Muscle layer of colon (tissue), 2 donors: ENCODE measurements around the gene DPAGT1.
"Not testable (repeated sequence)": the region's sequence is repeated elsewhere in the genome, so short reads cannot be mapped to it uniquely, and the experiment has no call there.

Source experiments
- H3K27ac ChIP-seq: one replicate; pipeline ENCODE4 v1.7.0; 2013; ENCODE audit warnings: low read depth, mild to moderate bottlenecking, low read length, moderate library complexity
- H3K27me3 ChIP-seq, 2 donors: one replicate each; pipeline ENCODE4 v1.7.0; 2013; ENCODE audit warnings: low read length in 2 of 2, mild to moderate bottlenecking in 2 of 2; ENCODE audit not compliant: insufficient read depth in 2 of 2, control insufficient read depth in 1 of 2
- H3K36me3 ChIP-seq: one replicate; pipeline ENCODE4 v1.7.0; 2013; ENCODE audit warnings: mild to moderate bottlenecking, low read length; ENCODE audit not compliant: insufficient read depth
- H3K4me1 ChIP-seq: one replicate; pipeline ENCODE4 v1.7.0; 2013; ENCODE audit warnings: mild to moderate bottlenecking, low read length; ENCODE audit not compliant: insufficient read depth
- H3K4me3 ChIP-seq, 2 donors: one replicate each; pipeline ENCODE4 v1.7.0; 2013; ENCODE audit warnings: low read length in 2 of 2, low read depth in 1 of 2, mild to moderate bottlenecking in 1 of 2, moderate library complexity in 1 of 2
- H3K9ac ChIP-seq: one replicate; pipeline ENCODE4 v1.7.0; 2013; ENCODE audit warnings: low read length
- H3K9me3 ChIP-seq: one replicate; pipeline ENCODE4 v1.7.0; 2013; ENCODE audit warnings: mild to moderate bottlenecking, low read length
- donor health status: abdominal sarcoma.
- donor health status: Adenocarcinoma of cecum.

The DPAGT1 gene

DNA sequence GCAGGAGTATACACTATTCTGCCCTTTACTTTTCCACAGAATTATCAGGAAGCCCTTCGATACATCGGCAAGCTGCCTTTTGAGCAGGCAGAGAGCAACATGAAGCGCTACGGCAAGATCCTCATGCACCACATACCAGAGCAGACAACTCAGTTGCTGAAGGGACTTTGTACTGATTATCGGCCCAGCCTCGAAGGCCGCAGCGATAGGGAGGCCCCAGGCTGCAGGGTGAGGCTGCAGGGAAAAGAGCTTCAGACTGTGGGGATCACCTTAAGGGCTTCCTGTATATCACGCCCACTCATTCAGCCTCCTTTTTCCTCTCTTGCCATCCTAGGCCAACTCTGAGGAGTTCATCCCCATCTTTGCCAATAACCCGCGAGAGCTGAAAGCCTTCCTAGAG lies 23.8 kb downstream of the DPAGT1 start:
- Histone ChIP-seq H3K27ac (no peak overlapping the region), H3K27me3 (no peaks in the 10 kb centered on the region), H3K36me3 (peaks cover 77% of the 10 kb centered on the region)

DNA sequence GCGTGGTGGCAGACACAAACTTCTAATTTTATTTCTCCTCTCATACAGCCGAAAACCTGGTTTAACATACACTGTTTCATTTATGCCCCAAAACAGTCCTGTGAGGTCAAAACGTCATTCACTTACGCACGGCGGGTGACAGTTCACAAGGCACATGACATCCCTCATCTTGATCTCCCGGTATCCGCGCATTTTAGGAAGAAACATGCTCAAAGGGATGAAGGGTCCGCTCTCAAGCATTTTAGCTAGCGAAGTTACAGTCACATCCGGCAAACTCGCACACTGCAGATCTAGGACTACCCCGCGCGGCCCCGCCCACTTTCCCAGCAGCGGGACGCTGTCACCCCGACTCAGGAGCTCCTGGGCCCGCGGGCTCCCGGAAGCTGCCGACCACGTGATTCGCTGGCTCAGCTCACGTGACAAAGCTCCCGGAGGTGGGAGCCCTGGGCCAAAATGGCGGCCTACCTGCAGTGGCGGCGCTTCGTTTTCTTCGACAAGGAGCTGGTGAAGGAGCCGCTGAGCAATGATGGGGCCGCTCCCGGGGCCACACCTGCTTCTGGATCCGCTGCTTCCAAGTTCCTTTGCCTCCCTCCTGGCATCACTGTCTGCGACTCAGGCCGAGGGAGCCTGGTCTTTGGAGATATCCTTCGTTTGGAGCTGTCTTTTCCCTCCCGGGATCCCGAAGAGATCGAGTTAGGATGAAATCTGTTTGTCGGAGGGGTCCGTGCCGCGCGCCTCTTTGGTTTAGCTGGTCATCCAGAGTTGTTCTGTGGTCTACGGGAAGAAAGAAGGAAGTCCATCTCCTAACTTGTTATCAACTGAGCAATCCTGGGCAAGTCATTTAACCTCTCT lies 34.1 kb downstream of the DPAGT1 start, which contains the start of gene VPS11:
TSS of gene VPS11 (plus strand) at position 448 of the 852 bp plus-strand sequence. CDS start at position 454, 6 bp downstream.
- H3K36me3 ChIP-seq: peaks cover 18% of the 10 kb centered on the region
- no peaks in the 10 kb centered on the region for H3K9me3 ChIP-seq
- H3K4me1 ChIP-seq: peaks cover 22% of the 10 kb centered on the region
- peak within 1 kb of the TSS; percentile 51 to 100 for H3K4me3 ChIP-seq
- H3K9ac ChIP-seq: peak within 1 kb of the TSS; percentile 93
- H3K27ac ChIP-seq: peak within 1 kb of the TSS; percentile 95
- H3K27me3 ChIP-seq: no peaks in the 10 kb centered on the region

More for the DNA sequence above, 23.8 kb downstream of the DPAGT1 start:
- H3K4me1 ChIP-seq: no peaks in the 10 kb centered on the region
- no peak overlapping the region for H3K4me3 ChIP-seq
- no peaks in the 10 kb centered on the region for H3K9me3 ChIP-seq
- no peak overlapping the region for H3K9ac ChIP-seq

DNA sequence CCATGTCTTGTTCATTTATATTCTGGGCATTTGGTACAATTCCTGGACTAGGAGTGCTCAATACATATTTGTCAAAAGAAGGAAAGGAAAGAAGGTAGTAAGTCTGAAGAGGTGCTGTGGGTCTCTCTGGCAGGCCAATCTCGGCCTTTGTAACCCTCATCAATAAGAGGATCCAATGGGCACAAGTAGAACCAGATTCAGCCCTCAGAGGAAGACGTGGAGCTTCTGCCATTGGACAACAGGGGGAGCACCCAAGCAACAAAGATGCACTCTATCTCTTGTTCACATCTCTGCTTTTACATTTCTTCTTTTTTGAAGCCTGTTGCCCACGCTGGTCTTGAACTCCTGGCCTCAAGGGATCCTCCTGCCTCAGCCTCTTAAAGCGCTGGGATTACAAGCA lies 36.3 kb downstream of the DPAGT1 start:
- Histone ChIP-seq H3K4me3 (no peak overlapping the region), H3K9ac (no peak overlapping the region), H3K27me3 (no peaks in the 10 kb centered on the region), H3K36me3 (peaks cover 4% of the 10 kb centered on the region), H3K9me3 (no peaks in the 10 kb centered on the region), H3K27ac (no peak overlapping the region), H3K4me1 (peaks cover 22% of the 10 kb centered on the region)

DNA sequence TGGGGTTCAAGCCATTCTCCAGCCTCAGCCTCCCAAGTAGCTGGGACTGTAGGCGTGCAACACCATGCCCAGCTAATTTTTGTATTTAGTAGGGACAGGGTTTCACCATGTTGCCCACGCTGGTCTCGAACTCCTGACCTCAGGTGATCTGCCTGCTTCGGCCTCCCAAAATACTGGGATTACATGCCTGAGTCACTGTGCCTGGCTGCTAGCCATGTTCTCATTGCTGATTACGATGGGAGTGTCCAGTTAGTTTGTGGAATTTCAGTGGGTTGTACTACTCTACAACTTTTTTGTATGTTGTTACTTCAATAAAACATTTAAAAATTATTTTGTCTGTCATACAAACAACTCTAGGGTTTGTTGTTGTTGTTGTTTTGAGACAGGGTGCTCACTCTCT lies 38.9 kb downstream of the DPAGT1 start:
- Histone ChIP-seq H3K27ac (no peak overlapping the region), H3K36me3 (no peaks in the 10 kb centered on the region), H3K9ac (no peak overlapping the region), H3K9me3 (no peaks in the 10 kb centered on the region), H3K27me3 (no peaks in the 10 kb centered on the region), H3K4me1 (peaks cover 13% of the 10 kb centered on the region), H3K4me3 (no peak overlapping the region)

DNA sequence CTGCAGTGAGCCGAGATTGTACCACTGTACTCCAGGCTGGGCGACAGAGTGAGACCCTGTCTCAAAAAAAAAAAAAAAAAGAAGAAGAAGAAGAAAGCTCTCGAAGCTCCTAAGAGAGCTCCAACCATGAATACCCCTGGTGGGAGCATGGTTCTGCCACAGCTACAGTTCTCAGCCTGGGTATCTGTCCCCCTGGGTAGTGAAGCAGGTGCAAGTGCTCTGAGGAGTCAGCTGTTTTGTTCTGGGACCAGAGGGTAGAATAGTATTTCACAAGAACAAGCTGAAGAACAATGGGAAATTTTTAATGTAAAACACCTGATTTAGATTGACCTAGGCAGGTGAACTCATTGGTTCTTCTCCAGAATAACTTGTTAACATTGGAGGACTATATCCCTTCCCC lies 40.4 kb downstream of the DPAGT1 start:
- H3K27me3 ChIP-seq: no peaks in the 10 kb centered on the region
- peaks cover 8% of the 10 kb centered on the region for H3K4me1 ChIP-seq
- no peaks in the 10 kb centered on the region for H3K9me3 ChIP-seq
- H3K4me3 ChIP-seq: no peak overlapping the region
- H3K9ac ChIP-seq: no peak overlapping the region
- no peak overlapping the region for H3K27ac ChIP-seq
- no peaks in the 10 kb centered on the region for H3K36me3 ChIP-seq

DNA sequence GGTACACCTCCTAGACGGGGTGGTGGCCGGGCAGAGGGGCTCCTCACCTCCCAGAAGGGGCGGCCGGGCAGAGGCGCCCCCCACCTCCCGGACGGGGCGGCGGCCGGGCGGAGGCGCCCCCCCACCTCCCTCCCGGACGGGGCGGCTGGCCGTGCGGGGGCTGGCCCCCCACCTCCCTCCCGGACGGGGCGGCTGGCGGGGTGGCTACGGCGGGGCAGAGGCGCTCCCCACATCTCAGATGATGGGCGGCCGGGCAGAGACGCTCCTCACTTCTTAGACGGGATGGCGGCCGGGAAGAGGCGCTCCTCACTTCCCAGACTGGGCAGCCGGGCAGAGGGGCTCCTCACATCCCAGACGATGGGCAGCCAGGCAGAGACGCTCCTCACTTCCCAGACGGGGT lies 42.5 kb downstream of the DPAGT1 start:
- not testable (repeated sequence) for H3K27me3 ChIP-seq, H3K9ac ChIP-seq, H3K27ac ChIP-seq, H3K4me3 ChIP-seq, H3K9me3 ChIP-seq
- Histone ChIP-seq H3K4me1 (peaks cover 14% of the 10 kb centered on the region), H3K36me3 (peaks cover 10% of the 10 kb centered on the region)

DNA sequence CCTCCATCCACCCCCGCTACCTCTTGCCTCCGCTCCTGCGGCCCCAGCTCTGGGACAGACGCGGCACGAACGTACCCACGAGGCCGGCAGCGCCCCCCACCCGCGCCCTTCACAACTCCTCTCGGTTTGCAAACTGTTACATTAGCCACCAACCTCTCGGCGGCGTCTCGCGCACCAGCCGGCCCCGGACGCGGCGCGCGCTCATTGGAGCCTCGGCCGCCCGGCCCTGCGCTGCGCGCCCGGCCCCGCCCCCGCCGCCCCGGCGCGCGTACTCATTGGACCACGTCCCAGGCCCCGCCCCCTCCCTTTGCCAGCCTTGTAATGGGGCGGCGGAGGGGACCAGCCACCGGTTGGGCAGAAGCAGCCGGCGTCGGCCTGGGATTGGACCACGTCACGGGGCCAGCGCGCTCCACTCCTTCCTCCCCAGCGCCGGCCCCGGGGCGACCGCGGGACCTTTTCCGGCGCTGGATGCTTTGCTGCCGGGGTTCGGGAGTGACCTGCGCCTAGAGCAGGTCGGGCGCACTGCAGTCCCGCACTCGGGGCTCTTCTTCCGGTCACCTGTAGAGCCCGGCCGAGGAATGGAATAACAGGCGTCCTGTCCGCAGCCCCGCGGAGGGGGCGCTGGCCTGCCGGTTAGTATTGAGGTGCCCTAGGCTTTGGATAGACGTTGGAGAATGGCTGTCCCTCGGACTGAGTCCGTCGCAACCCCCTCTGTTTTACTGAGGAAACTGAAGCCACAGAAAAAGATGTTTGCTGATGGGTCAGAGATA lies 44.5 kb downstream of the DPAGT1 start, which contains the start of gene HYOU1:
TSS of gene HYOU1 (minus strand) at position 206 of the 770 bp plus-strand sequence. CDS start 1,045 bp downstream, outside the sequence.
- Histone ChIP-seq H3K9ac (peak within 1 kb of the TSS; percentile 78), H3K4me1 (peaks cover 14% of the 10 kb centered on the region), H3K36me3 (peaks cover 30% of the 10 kb centered on the region), H3K27ac (peak within 1 kb of the TSS; percentile 94), H3K9me3 (no peaks in the 10 kb centered on the region), H3K4me3 (peak within 1 kb of the TSS; percentile 91 to 92), H3K27me3 (no peaks in the 10 kb centered on the region)

DNA sequence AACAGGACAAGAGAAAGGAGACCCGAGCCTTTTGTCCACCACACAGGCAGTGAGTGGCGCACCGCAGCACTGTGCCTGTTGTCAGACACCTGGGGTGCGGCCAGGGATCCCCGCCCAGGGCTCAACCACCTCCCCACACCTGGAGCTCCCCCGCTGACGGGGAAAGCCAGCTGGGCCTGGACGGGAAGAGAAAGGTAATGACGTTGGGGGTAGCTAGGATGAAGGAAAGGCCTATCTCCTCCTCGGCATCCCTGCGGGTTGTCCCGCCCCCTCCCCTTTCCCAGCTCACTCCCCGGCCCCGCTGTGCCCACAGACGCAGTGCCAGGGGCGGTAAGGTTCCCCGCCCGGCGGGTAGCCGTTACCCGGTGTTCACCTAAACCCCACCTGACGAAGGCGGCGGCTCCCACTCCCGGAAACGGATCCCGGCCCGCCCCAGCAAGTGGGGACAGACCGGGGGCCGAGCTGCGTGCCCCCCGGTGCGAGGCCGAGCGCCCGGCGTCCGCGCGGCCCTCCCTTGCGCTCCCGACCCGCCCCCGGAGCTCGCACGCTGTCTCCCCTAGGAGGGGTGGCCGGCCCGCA lies 45.1 kb downstream of the DPAGT1 start:
- Histone ChIP-seq H3K27me3 (no peaks in the 10 kb centered on the region), H3K9me3 (no peaks in the 10 kb centered on the region), H3K4me3 (peak overlapping the region; percentile 79 to 91), H3K27ac (peak overlapping the region; percentile 85), H3K36me3 (peaks cover 36% of the 10 kb centered on the region), H3K4me1 (peaks cover 14% of the 10 kb centered on the region), H3K9ac (peak overlapping the region; percentile 78)

DNA sequence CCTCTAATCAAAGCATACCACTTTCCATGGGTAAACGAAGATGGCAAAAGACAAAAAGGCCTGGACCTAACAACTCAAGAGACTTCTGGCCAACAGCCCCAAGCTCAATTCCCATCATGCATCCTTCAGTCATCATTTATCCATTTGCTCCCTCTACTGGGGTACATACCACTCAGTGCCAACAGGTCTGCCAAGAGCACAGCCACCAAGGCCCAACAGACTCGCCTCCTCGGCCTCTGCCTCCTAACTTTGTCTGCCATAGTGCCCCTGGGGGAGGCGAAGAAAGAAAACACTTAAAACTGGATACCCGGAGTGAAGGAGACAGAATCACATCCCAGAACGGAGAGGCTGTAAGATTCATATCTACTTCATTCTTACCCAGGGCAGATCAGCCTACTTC lies 45.8 kb downstream of the DPAGT1 start:
- H3K9ac ChIP-seq: peak overlapping the region; percentile 78
- no peaks in the 10 kb centered on the region for H3K27me3 ChIP-seq
- H3K27ac ChIP-seq: peak overlapping the region; percentile 85

DNA sequence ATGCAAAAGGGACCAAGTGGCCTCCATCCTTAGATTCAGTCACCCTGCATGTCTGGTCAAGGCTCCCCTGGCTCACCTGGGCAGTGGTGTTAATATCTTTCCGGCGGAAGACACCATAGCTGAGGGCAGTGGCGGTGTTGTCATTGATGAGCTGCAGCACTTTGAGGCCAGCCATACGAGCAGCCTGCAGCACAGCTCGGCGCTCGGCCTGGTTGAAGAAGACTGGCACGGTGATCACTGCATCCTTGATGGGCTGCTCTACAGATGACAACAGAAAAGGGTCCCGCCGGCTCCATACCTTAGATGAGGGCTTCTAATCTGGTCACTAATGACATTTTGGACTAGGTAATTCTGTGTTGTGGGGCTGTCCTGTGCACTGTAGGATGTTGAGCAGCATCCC lies 47.2 kb downstream of the DPAGT1 start:
- Histone ChIP-seq H3K36me3 (peaks cover 51% of the 10 kb centered on the region), H3K27ac (no peak overlapping the region), H3K27me3 (no peaks in the 10 kb centered on the region), H3K4me1 (peaks cover 14% of the 10 kb centered on the region), H3K4me3 (no peak overlapping the region), H3K9me3 (no peaks in the 10 kb centered on the region), H3K9ac (no peak overlapping the region)

More for the DNA sequence above, 45.8 kb downstream of the DPAGT1 start:
- H3K36me3 ChIP-seq: peaks cover 42% of the 10 kb centered on the region
- H3K9me3 ChIP-seq: no peaks in the 10 kb centered on the region
- H3K4me1 ChIP-seq: peaks cover 14% of the 10 kb centered on the region
- H3K4me3 ChIP-seq: peak overlapping the region; percentile 79 to 91

DNA sequence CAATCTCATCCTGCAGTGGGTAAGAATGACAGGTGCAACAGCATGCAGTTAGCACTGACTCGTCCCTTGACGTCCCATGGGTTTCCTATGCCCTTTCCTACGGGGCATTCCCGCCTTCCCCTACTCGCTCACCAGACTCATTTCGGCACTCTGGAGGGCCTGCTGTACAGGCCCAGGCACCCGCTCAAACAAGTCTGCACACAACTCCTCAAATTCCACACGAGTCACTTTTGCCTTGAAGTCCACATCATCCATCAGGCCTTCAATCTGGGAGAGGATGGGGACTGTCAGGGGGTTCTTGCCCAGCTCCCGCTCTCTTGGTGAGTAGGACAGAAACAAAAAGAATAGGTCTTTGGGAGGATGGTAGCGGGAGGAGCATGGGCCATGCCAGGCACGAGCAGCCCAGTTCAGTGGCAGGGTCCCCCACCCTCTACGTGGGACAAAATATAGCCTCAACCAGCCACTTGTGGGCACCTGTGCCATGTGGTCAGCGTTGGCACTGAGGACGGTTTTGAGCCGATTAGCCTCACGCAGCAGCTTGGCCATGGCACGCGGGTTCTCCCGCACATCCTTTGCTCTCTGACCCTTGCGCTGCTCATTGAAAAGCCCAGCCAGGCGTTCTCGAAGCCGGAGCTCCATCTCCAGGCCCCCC lies 49.4 kb downstream of the DPAGT1 start:
- H3K9me3 ChIP-seq: no peaks in the 10 kb centered on the region
- peaks cover 72% of the 10 kb centered on the region for H3K36me3 ChIP-seq

More for the DNA sequence above, 49.4 kb downstream of the DPAGT1 start:
- Histone ChIP-seq H3K9ac (no peak overlapping the region), H3K27ac (no peak overlapping the region), H3K4me3 (no peak overlapping the region), H3K27me3 (no peaks in the 10 kb centered on the region), H3K4me1 (peaks cover 14% of the 10 kb centered on the region)
